ENCODE results near the gene PITX1. TPM values are rescaled to one million over a fixed set of nuclear protein-coding genes. Genes with fewer than 3 reads are reported as not detected.

PITX1 gene
- total RNA-seq, 1 donor from 2014 or later, result not detected

GRCh38 chr5:135055396-135055795 lies 21.4 kb upstream of the PITX1 start:
- Histone ChIP-seq H3K27me3 (ENCODE audit: control insufficient read depth, insufficient read depth, low read length) (peaks cover 51% of the 10 kb centered on the region), H3K36me3 (ENCODE audit: control insufficient read depth, insufficient read depth, low read length) (no peaks in the 10 kb centered on the region), H3K4me3 (ENCODE audit: low read depth, low read length) (no peak overlapping the region)
- DNase-seq (ENCODE audit: low read depth), result no peak
- TF ChIP-seq CTCF (IDR thresholded peaks at IDR 0.05; ENCODE audit: insufficient read depth, low read length, poor library complexity, severe bottlenecking), result no peak

- H3K36me3 ChIP-seq (ENCODE audit: control insufficient read depth, insufficient read depth, low read length), result no peaks in the 10 kb centered on the region
- no peak for TF ChIP-seq CTCF (IDR thresholded peaks at IDR 0.05; ENCODE audit: insufficient read depth, low read length, poor library complexity, severe bottlenecking)
- H3K27me3 ChIP-seq (ENCODE audit: control insufficient read depth, insufficient read depth, low read length), result peaks cover 57% of the 10 kb centered on the region
- no peak overlapping the region for H3K4me3 ChIP-seq (ENCODE audit: low read depth, low read length)
- no peak for DNase-seq (ENCODE audit: low read depth)
These were observed 20.5 kb upstream of the PITX1 start for GRCh38 chr5:135054546-135054945.

GRCh38 chr5:135053989-135054388 lies 20.0 kb upstream of the PITX1 start:
- Histone ChIP-seq H3K36me3 (ENCODE audit: control insufficient read depth, insufficient read depth, low read length) (no peaks in the 10 kb centered on the region), H3K4me3 (ENCODE audit: low read depth, low read length) (no peak overlapping the region), H3K27me3 (ENCODE audit: control insufficient read depth, insufficient read depth, low read length) (peaks cover 59% of the 10 kb centered on the region)
- DNase-seq (ENCODE audit: low read depth), result no peak
- no peak for TF ChIP-seq CTCF (IDR thresholded peaks at IDR 0.05; ENCODE audit: insufficient read depth, low read length, poor library complexity, severe bottlenecking)

- DNase-seq (ENCODE audit: low read depth), result no peak
- H3K27me3 ChIP-seq (ENCODE audit: control insufficient read depth, insufficient read depth, low read length), result peaks cover 63% of the 10 kb centered on the region
- no peak for TF ChIP-seq CTCF (IDR thresholded peaks at IDR 0.05; ENCODE audit: insufficient read depth, low read length, poor library complexity, severe bottlenecking)
These were observed 19.2 kb upstream of the PITX1 start for GRCh38 chr5:135053278-135053677.

GRCh38 chr5:135052511-135053145 lies 18.6 kb upstream of the PITX1 start:
- no peak overlapping the region for H3K4me3 ChIP-seq (ENCODE audit: low read depth, low read length)
- no peak for TF ChIP-seq CTCF (IDR thresholded peaks at IDR 0.05; ENCODE audit: insufficient read depth, low read length, poor library complexity, severe bottlenecking)
- H3K27me3 ChIP-seq (ENCODE audit: control insufficient read depth, insufficient read depth, low read length), result peaks cover 67% of the 10 kb centered on the region
- no peak for DNase-seq (ENCODE audit: low read depth)
- no peaks in the 10 kb centered on the region for H3K36me3 ChIP-seq (ENCODE audit: control insufficient read depth, insufficient read depth, low read length)

More at GRCh38 chr5:135053278-135053677, 19.2 kb upstream of the PITX1 start:
- H3K36me3 ChIP-seq (ENCODE audit: control insufficient read depth, insufficient read depth, low read length), result no peaks in the 10 kb centered on the region
- H3K4me3 ChIP-seq (ENCODE audit: low read depth, low read length), result no peak overlapping the region

GRCh38 chr5:135051872-135052271 lies 17.8 kb upstream of the PITX1 start:
- H3K27me3 ChIP-seq (ENCODE audit: control insufficient read depth, insufficient read depth, low read length), result peaks cover 73% of the 10 kb centered on the region
- no peak for DNase-seq (ENCODE audit: low read depth)
- no peak for TF ChIP-seq CTCF (IDR thresholded peaks at IDR 0.05; ENCODE audit: insufficient read depth, low read length, poor library complexity, severe bottlenecking)
- H3K36me3 ChIP-seq (ENCODE audit: control insufficient read depth, insufficient read depth, low read length), result no peaks in the 10 kb centered on the region
- no peak overlapping the region for H3K4me3 ChIP-seq (ENCODE audit: low read depth, low read length)
